OCI-LY1 (cell line): ENCODE results near the gene EEF2K.

Experiments used
- EZH2 ChIP-seq: fragments of 200-600 bp; sonication (generic), shearing (Covaris generic); IDR thresholded peaks from 2 replicates; pipeline ENCODE4 v1.8.0; 2017; ENCODE audit warnings: borderline replicate concordance, mixed run types, mild to moderate bottlenecking, antibody characterized with exemption, low read length, moderate library complexity, mixed read lengths
- TF ChIP-seq, protein P1 (sequence below): fragments of 200-600 bp; sonication (generic), shearing (Covaris generic); IDR thresholded peaks from 2 replicates; pipeline ENCODE4 v1.5.1; 2017; ENCODE audit warnings: mild to moderate bottlenecking, antibody characterized with exemption, low read length, moderate library complexity, mixed read lengths

DNA sequence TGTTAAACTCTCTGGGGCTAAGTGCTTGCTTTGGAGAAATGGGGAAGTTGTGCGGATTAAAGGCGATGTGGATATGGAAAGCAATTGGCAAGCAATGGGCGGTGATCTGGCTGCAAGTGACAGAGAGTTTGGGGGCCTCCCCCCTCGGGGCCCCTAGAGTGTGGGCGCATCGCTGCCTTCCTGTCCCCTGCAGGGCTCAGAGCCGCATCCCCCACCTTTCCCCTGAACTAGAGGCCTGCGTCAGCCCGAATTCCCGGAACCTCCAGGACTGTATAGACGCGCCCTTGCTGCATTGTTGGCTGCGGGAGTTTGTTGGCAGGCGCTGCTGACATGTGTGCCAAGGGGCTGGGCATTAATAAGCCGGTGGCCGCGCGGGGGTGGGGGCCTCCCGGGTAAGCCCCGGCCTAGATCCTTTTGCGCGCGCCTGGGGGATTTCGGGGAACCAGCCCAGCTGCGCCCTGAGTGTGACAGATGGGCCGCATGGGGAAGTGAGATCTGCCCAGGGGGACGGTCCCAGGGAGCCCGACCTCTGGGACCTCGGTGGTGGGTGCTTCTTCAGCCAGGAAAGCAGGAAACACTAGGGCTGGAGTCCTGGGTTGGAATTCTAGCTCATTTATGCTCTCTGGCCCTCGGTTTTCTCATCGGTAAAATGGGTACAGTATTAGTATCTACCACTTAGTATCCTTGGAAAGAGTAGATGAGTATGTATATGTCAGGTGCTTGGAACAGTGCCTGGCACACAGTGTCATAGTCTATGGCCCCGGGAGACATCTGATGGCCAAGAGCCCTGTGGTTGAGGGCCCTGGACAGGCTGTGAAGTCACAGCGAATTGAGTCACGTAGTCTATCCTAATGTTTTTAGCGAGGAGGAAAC lies 1.0 kb downstream of the EEF2K start:
- TF ChIP-seq, protein P1, sequence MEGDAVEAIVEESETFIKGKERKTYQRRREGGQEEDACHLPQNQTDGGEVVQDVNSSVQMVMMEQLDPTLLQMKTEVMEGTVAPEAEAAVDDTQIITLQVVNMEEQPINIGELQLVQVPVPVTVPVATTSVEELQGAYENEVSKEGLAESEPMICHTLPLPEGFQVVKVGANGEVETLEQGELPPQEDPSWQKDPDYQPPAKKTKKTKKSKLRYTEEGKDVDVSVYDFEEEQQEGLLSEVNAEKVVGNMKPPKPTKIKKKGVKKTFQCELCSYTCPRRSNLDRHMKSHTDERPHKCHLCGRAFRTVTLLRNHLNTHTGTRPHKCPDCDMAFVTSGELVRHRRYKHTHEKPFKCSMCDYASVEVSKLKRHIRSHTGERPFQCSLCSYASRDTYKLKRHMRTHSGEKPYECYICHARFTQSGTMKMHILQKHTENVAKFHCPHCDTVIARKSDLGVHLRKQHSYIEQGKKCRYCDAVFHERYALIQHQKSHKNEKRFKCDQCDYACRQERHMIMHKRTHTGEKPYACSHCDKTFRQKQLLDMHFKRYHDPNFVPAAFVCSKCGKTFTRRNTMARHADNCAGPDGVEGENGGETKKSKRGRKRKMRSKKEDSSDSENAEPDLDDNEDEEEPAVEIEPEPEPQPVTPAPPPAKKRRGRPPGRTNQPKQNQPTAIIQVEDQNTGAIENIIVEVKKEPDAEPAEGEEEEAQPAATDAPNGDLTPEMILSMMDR = no peak
- TF ChIP-seq EZH2 = no peak
